B cell (primary cell): Measurements from ENCODE around the gene GLI3.

Experiments used
- CTCF ChIP-seq: fragments of 200-600 bp; IDR thresholded peaks from one replicate; pipeline ENCODE4 v1.8.0; 2022; ENCODE audit warnings: antibody characterized with exemption, mild to moderate bottlenecking
- EZH2 ChIP-seq: IDR thresholded peaks from 2 replicates; pipeline ENCODE4 v1.6.1; 2012; ENCODE audit warnings: borderline replicate concordance, low read depth, mild to moderate bottlenecking, moderate library complexity, low read length; ENCODE audit not compliant: insufficient read depth, poor library complexity, severe bottlenecking

DNA sequence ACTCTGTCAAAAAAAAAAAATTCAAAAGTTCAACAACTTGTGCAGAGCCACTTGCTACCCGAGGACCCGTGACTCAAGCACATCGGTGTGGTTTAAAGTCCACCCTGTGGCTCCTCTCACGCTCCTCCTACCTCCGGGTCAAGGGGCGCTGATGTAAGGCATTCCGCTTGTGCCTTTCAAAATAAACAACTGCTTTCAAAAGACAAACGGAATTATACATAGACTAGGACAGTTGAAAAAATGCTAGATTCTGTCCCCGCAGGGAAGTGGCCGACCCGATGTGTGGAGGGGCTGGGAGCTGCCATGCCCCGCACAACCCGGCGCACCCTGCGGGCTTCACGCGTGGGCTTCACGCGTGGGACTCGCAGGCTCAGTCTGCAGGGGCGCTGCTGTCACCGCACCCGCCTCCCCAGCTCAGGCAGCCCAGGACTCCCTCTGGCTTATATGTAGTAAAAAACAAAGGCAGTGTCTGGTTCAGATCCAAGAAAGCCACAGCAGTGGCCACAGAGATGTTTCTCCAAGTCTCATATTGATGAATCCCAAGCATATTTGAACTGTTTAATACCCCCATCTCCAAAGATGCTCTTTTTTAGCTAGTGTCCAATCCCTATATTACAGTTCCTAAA is 294.4 kb downstream of the GLI3 start:
- no peak for TF ChIP-seq CTCF
- TF ChIP-seq EZH2 = no peak
